Measurements from ENCODE around the gene ACTL10. TPM values are rescaled to one million over a fixed set of nuclear protein-coding genes. Genes with fewer than 3 reads are reported as not detected.

ACTL10 gene
- total and polyA plus RNA-seq, 7 donors = 0.04 to 0.74 (median 0.39) TPM; not detected in 1

DNA sequence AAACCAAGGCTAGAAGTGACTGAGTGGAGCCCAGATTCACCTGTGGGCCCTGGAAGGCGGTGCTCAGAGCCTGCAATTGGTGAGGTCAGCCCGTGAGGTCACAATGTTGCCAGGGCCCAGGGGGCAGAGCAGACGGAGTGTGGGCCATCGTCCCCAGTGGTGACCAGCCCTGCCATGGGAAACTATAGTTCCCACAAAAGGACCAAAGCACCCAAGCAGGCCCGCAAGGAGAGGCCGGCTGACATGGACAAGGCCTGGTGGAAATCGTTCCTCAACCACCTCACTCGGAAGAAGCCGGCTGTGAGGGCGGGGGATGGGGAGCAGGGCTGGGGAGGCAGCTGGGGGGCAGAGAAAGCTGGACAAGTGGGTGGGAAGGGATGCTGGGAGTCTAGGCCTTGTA lies 4.6 kb upstream of the ACTL10 start, which contains the start of gene C20orf144:
TSS of gene C20orf144 (plus strand) at position 156 of the 400 bp plus-strand sequence. CDS start at position 175, 19 bp downstream.
- peak within 1 kb of the TSS; percentile 77 for H3K27ac ChIP-seq
- TF ChIP-seq, protein P1, sequence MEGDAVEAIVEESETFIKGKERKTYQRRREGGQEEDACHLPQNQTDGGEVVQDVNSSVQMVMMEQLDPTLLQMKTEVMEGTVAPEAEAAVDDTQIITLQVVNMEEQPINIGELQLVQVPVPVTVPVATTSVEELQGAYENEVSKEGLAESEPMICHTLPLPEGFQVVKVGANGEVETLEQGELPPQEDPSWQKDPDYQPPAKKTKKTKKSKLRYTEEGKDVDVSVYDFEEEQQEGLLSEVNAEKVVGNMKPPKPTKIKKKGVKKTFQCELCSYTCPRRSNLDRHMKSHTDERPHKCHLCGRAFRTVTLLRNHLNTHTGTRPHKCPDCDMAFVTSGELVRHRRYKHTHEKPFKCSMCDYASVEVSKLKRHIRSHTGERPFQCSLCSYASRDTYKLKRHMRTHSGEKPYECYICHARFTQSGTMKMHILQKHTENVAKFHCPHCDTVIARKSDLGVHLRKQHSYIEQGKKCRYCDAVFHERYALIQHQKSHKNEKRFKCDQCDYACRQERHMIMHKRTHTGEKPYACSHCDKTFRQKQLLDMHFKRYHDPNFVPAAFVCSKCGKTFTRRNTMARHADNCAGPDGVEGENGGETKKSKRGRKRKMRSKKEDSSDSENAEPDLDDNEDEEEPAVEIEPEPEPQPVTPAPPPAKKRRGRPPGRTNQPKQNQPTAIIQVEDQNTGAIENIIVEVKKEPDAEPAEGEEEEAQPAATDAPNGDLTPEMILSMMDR (IDR thresholded peaks at IDR 0.05) = no peak
- peaks cover 0 to 42% of the 10 kb centered on the region in 2 donors for H3K36me3 ChIP-seq (ENCODE audit: insufficient read depth in 1 of 2, low read depth in 1 of 2)
- peaks cover 22% of the 10 kb centered on the region for H3K4me1 ChIP-seq
- no peak for DNase-seq
- H3K4me3 ChIP-seq = peak within 1 kb of the TSS; percentile 77
- H3K27me3 ChIP-seq (ENCODE audit: insufficient read depth in 3 of 3, low read length in 2 of 3) = no peaks in the 10 kb centered on the region
- ATAC-seq = no peak
- intact Hi-C loops (cut with DNase I) = no loop called here
- H3K9me3 ChIP-seq = no peaks in the 10 kb centered on the region
- 89 to 96% (median 94%) methylated on average over 10 of the region's 10 CpGs for WGBS, 3 donors

DNA sequence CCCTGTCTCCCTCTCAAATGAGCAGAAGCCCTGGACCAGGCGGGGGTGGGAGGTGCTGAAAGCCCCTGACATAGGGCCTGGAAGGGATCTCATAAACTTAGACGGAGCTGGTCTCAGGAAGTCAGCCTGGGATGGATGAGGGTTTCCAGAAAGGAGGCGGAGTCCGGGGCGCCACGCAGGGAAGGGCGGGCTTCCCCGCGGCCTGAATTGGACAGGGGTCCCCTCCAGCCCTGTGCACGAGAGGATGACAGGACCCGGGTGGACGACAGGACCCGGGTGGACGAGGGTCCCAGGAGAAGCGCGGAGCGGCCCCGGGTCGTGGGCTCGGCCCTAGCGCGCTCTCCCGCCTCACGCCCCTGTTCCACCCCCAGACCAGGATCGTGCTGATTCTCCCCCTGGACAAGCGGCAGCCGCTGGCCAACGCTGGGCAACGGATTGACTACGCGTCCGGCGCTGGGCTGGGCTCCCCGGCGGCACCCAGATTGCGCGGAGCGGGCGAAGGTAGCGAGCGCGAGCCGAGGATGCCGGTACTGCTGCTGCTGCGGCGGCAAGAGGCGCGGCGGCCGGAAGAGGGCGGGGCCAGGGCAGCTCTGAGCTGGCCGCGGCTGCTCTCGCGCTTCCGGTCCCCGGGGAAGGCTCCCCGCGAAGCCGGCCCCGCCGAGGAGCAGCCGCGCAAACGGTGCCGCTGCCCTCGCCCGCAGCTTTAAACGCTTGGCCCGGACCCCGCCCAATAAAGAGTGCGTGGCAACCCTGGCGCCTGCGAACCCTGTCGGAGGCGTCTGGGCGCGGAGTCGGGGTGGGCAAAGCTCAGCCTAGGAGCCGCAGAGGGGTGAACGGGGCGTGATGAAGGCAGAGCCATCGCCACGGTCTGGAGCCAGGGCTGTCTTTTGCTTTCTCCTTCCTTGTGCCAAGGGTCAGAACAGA lies 3.3 kb upstream of the ACTL10 start:
- TF ChIP-seq, protein P1 (IDR thresholded peaks at IDR 0.05) = no peak
- H3K36me3 ChIP-seq (ENCODE audit: insufficient read depth in 1 of 2, low read depth in 1 of 2) = peaks cover 0 to 31% of the 10 kb centered on the region in 2 donors
- no peaks in the 10 kb centered on the region for H3K9me3 ChIP-seq
- H3K27me3 ChIP-seq (ENCODE audit: insufficient read depth in 3 of 3, low read length in 2 of 3) = no peaks in the 10 kb centered on the region
- peak overlapping the region; percentile 77 for H3K4me3 ChIP-seq
- intact Hi-C loops (cut with DNase I) = no loop called here
- H3K4me1 ChIP-seq = peaks cover 34% of the 10 kb centered on the region
- H3K27ac ChIP-seq = peak overlapping the region; percentile 77
- DNase-seq (peak; percentile 85 to 92), ATAC-seq (peak; percentile 66 to 73 (median 70))
- 1 to 2% (median 1%) methylated on average over 74 to 84 of the region's 84 CpGs for WGBS, 3 donors

DNA sequence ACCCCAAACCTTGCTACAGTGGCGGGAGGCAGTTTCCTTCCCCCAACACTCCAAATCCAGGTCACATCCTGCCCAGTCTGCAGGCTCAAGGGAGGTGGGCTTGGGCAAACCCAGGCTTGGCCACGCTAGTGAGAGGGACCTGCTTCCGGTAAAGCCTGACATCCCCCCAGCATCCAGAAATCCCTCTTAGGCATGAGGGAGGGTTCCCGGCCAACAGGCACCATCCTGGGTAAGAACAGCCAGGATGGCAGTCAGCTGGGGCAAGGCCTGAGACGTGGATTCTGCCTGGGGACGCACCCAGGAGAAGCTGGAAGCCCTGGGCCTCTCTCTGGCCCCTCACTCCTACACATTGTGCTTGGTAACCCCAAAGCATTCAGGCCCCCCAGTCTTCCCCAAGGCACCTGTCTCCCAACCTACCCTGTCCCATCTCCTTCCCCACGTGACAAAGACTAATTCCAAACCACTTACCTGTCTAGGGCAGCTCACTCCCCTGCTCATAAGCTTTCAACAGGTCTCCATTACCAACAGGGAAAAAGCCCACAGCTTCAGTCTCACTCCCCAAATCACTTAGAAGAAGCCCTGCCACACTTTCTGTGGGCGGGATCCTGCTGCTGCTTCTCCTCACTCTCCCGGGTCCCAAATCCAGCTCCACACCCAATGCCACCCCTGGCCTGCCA lies 2.5 kb upstream of the ACTL10 start:
- Histone ChIP-seq H3K27ac (peak overlapping the region; percentile 77), H3K27me3 (ENCODE audit: insufficient read depth in 3 of 3, low read length in 2 of 3) (no peaks in the 10 kb centered on the region), H3K4me1 (peaks cover 36% of the 10 kb centered on the region), H3K36me3 (ENCODE audit: insufficient read depth in 1 of 2, low read depth in 1 of 2) (peaks cover 0 to 31% of the 10 kb centered on the region in 2 donors), H3K4me3 (peak overlapping the region; percentile 77), H3K9me3 (no peaks in the 10 kb centered on the region)
- 37 to 45% (median 40%) methylated on average over 8 to 9 of the region's 9 CpGs for WGBS, 3 donors
- no peak for ATAC-seq
- intact Hi-C loops (cut with DNase I) = no loop called here
- TF ChIP-seq, protein P1 (IDR thresholded peaks at IDR 0.05) = no peak
- no peak for DNase-seq

DNA sequence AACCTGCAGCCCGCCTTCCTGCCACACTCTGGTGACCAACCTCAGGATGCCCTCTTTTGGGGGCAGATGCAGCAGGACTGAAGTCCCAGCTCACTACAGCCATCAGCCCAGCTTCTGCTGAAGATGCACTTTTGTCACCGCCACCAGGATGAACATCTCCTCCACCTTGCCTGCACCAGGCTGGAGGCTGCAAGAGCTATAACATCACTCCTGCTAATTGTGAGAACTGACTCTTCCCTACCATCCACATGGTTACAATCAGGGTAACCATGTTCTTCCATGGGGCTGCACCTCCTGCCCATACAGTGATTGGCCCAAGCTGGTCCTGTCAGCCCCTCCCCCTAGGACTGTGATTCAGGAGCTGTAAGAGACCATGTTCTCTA lies 2.0 kb upstream of the ACTL10 start:
- ATAC-seq = no peak
- Histone ChIP-seq H3K36me3 (ENCODE audit: insufficient read depth in 1 of 2, low read depth in 1 of 2) (peaks cover 0 to 31% of the 10 kb centered on the region in 2 donors), H3K9me3 (no peaks in the 10 kb centered on the region), H3K4me3 (no peak overlapping the region), H3K27ac (peak overlapping the region; percentile 77), H3K27me3 (ENCODE audit: insufficient read depth in 3 of 3, low read length in 2 of 3) (no peaks in the 10 kb centered on the region), H3K4me1 (peaks cover 36% of the 10 kb centered on the region)
- WGBS, 3 donors = 89 to 98% (median 94%) methylated on average over 2 of the region's 2 CpGs
- TF ChIP-seq, protein P1 (IDR thresholded peaks at IDR 0.05) = no peak
- intact Hi-C loops (cut with DNase I) = loop anchor here (5.0 kb wide), 3 partner anchors 202 to 262 kb away; partner anchors contain the start of gene CDK5RAP1 (in 1 of the 2)
- DNase-seq = no peak

Measured in psoas muscle (tissue), 8 donors.